ENCODE data around the gene GNLY. TPM values are rescaled to one million over a fixed set of nuclear protein-coding genes. Genes with fewer than 3 reads are reported as not detected.

GNLY gene
- total and polyA plus RNA-seq, 2 donors from 2014 or later = 5.5 to 8.1 TPM

DNA sequence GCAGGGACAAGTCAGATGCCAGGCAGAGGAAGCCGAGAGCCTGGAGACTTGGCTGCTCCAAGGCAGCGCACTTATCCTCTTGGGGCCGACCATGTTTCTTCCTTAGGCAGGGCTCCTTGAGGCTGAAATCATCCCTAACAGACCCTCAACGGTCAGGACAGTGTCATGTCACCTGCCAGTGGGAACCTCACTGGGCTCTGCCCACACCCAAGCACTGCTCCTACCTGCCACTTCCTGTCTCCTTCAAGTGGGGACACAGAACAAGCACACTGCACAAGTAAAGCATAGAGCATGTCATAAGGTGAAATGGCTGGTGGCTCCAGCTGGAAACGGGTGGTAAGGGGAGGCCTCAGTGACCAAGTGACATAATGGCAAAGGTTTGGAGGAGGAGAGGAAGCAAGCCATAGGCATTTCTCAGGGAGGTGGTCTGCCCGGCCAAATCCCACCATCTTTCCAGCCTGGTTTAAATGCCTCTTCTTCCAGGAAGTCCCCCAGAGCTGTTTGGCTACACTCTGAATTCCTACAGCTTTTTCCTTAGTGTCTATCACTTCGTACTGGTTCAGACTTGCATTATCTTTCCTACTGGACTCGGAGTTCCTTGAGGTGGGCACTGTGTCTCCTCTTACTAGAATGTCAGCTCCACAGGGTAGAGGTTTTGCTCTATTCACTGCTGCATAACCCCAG lies 52.3 kb downstream of the GNLY start:
- intact Hi-C loops (cut with DNase I) = no loop called here
- FAIRE-seq (no peak), DNase-seq (no peak)
- TF ChIP-seq CTCF (IDR thresholded peaks at IDR 0.05; ENCODE audit: borderline replicate concordance, extremely low read depth, insufficient read depth) = no peak
- Histone ChIP-seq H3K9me3 (ENCODE audit: control insufficient read depth in 2 of 3, insufficient read depth in 1 of 3, low read length in 3 of 3) (no peaks in the 10 kb centered on the region), H3K36me3 (ENCODE audit: control insufficient read depth in 2 of 3, insufficient read depth in 3 of 3, low read length in 3 of 3) (no peaks in the 10 kb centered on the region), H3K4me1 (ENCODE audit: control insufficient read depth in 2 of 3, insufficient read depth in 2 of 3, low read depth in 1 of 3, low read length in 3 of 3) (peaks cover 11 to 47% (median 39%) of the 10 kb centered on the region in 3 donors), H3K4me3 (ENCODE audit: low read length in 3 of 3) (no peak overlapping the region), H3K27ac (ENCODE audit: low read depth in 2 of 2, low read length in 2 of 2) (no peak overlapping the region), H3K27me3 (ENCODE audit: control insufficient read depth, insufficient read depth, low read length) (no peaks in the 10 kb centered on the region), H3K9ac (ENCODE audit: low read length in 3 of 3) (no peak overlapping the region)

- Histone ChIP-seq H3K27me3 (ENCODE audit: control insufficient read depth, insufficient read depth, low read length) (no peaks in the 10 kb centered on the region), H3K9ac (ENCODE audit: low read length in 3 of 3) (no peak overlapping the region), H3K4me3 (ENCODE audit: low read length in 3 of 3) (no peak overlapping the region), H3K36me3 (ENCODE audit: control insufficient read depth in 2 of 3, insufficient read depth in 3 of 3, low read length in 3 of 3) (no peaks in the 10 kb centered on the region), H3K9me3 (ENCODE audit: control insufficient read depth in 2 of 3, insufficient read depth in 1 of 3, low read length in 3 of 3) (no peaks in the 10 kb centered on the region), H3K4me1 (ENCODE audit: control insufficient read depth in 2 of 3, insufficient read depth in 2 of 3, low read depth in 1 of 3, low read length in 3 of 3) (peaks cover 11 to 38% (median 30%) of the 10 kb centered on the region in 3 donors), H3K27ac (ENCODE audit: low read depth in 2 of 2, low read length in 2 of 2) (no peak overlapping the region)
- DNase-seq (no peak), FAIRE-seq (no peak)
- no peak for TF ChIP-seq CTCF (IDR thresholded peaks at IDR 0.05; ENCODE audit: borderline replicate concordance, extremely low read depth, insufficient read depth)
- intact Hi-C loops (cut with DNase I) = no loop called here
Observed at GRCh38 chr2:85747441-85747840, 53.3 kb downstream of the GNLY start.

GRCh38 chr2:85748039-85748734 lies 54.0 kb downstream of the GNLY start:
- intact Hi-C loops (cut with DNase I) = no loop called here
- no peaks in the 10 kb centered on the region for H3K9me3 ChIP-seq (ENCODE audit: control insufficient read depth in 2 of 3, insufficient read depth in 1 of 3, low read length in 3 of 3)
- no peaks in the 10 kb centered on the region for H3K27me3 ChIP-seq (ENCODE audit: control insufficient read depth, insufficient read depth, low read length)
- no peak overlapping the region for H3K9ac ChIP-seq (ENCODE audit: low read length in 3 of 3)
- FAIRE-seq = no peak
- H3K27ac ChIP-seq (ENCODE audit: low read depth in 2 of 2, low read length in 2 of 2) = no peak overlapping the region
- DNase-seq = no peak
- peaks cover 6 to 38% (median 23%) of the 10 kb centered on the region in 3 donors for H3K4me1 ChIP-seq (ENCODE audit: control insufficient read depth in 2 of 3, insufficient read depth in 2 of 3, low read depth in 1 of 3, low read length in 3 of 3)
- no peak overlapping the region for H3K4me3 ChIP-seq (ENCODE audit: low read length in 3 of 3)
- no peaks in the 10 kb centered on the region for H3K36me3 ChIP-seq (ENCODE audit: control insufficient read depth in 2 of 3, insufficient read depth in 3 of 3, low read length in 3 of 3)
- no peak for TF ChIP-seq CTCF (IDR thresholded peaks at IDR 0.05; ENCODE audit: borderline replicate concordance, extremely low read depth, insufficient read depth)

Other genes with a start within 250 kb of the GNLY start
- gene MAT2A, start 155.2 kb upstream of the GNLY start, total RNA-seq = 300 TPM
- 155 TPM for gene MAT2A, start 155.2 kb upstream of the GNLY start, polyA plus RNA-seq (ENCODE audit: insufficient read depth, low read depth, low replicate concordance)
- gene GGCX, start 132.9 kb upstream of the GNLY start, total RNA-seq = 50.7 TPM
- gene GGCX, start 132.9 kb upstream of the GNLY start, polyA plus RNA-seq (ENCODE audit: insufficient read depth, low read depth, low replicate concordance) = 27.8 TPM
- 196 TPM for gene VAMP8, start 116.8 kb upstream of the GNLY start, total RNA-seq
- gene VAMP8, start 116.8 kb upstream of the GNLY start, polyA plus RNA-seq (ENCODE audit: insufficient read depth, low read depth, low replicate concordance) = 604 TPM
- 46.0 TPM for gene VAMP5, start 109.9 kb upstream of the GNLY start, total RNA-seq
- gene VAMP5, start 109.9 kb upstream of the GNLY start, polyA plus RNA-seq (ENCODE audit: insufficient read depth, low read depth, low replicate concordance) = 145 TPM
- gene RNF181, start 98.6 kb upstream of the GNLY start, total RNA-seq = 89.9 TPM
- 407 TPM for gene RNF181, start 98.6 kb upstream of the GNLY start, polyA plus RNA-seq (ENCODE audit: insufficient read depth, low read depth, low replicate concordance)
- 23.1 TPM for gene TMEM150A, start 91.7 kb upstream of the GNLY start, total RNA-seq
- 61.2 TPM for gene TMEM150A, start 91.7 kb upstream of the GNLY start, polyA plus RNA-seq (ENCODE audit: insufficient read depth, low read depth, low replicate concordance)
- 34.5 TPM for gene C2orf68, start 82.3 kb upstream of the GNLY start, total RNA-seq
- 37.6 TPM for gene C2orf68, start 82.3 kb upstream of the GNLY start, polyA plus RNA-seq (ENCODE audit: insufficient read depth, low read depth, low replicate concordance)
- gene USP39, start 78.2 kb upstream of the GNLY start, total RNA-seq = 36.4 TPM
- 35.5 TPM for gene USP39, start 78.2 kb upstream of the GNLY start, polyA plus RNA-seq (ENCODE audit: insufficient read depth, low read depth, low replicate concordance)
- gene SFTPB, start 26.2 kb upstream of the GNLY start, total RNA-seq = 1.3 TPM
- gene SFTPB, start 26.2 kb upstream of the GNLY start, polyA plus RNA-seq (ENCODE audit: insufficient read depth, low read depth, low replicate concordance) = 0.92 TPM
- 11.2 TPM for gene ATOH8, start 59.6 kb downstream of the GNLY start, total RNA-seq
- gene ATOH8, start 59.6 kb downstream of the GNLY start, polyA plus RNA-seq (ENCODE audit: insufficient read depth, low read depth, low replicate concordance) = 18.6 TPM
- gene ST3GAL5, start 194.6 kb downstream of the GNLY start, total RNA-seq = 14.6 TPM
- 7.0 TPM for gene ST3GAL5, start 194.6 kb downstream of the GNLY start, polyA plus RNA-seq (ENCODE audit: insufficient read depth, low read depth, low replicate concordance)

Data from kidney (tissue), 14 donors.